SH-SY5Y (cell line): ENCODE data around the gene HOXC11.

Experiments used
- GATA2 ChIP-seq: IDR thresholded peaks from 2 replicates; pipeline ENCODE4 v1.6.1; 2011; ENCODE audit warnings: mild to moderate bottlenecking, low read depth, low read length
- GATA3 ChIP-seq: IDR thresholded peaks from 2 replicates; pipeline ENCODE4 v1.6.1; 2011; ENCODE audit warnings: low read depth, mild to moderate bottlenecking, low read length, moderate library complexity

DNA sequence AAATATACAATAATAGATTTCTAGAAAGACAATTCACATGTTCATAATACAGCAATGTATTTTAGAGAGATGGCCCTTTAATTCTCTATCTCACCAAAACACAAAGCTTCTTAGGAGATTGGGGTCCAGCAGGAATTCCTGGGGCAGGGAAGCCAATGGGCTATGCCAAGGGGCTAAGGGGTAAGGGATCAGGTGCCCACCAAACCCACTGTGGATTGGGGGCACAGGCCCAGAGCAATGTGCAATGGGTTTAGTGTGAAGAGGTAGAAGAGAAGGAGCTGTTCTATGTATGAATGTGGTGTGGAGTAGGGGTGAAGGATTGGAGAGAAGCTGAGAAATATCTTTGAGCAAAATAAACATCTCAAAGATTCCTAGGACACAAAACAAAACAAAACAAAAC is 31.7 kb upstream of the HOXC11 start:
- no peak for TF ChIP-seq GATA2
- no peak for TF ChIP-seq GATA3
